HG03354 (cell line): ENCODE measurements around the gene C10orf62.
A peak's percentile ranks its signal among the peaks of the same experiment; 100 is the strongest.
"Not testable (repeated sequence)": the region's sequence is repeated elsewhere in the genome, so short reads cannot be mapped to it uniquely, and the experiment has no call there.

Source experiments
- ATAC-seq: cut with Tn5 transposase; IDR thresholded peaks from one replicate; pipeline ENCODE4 v1.9.1; 2021; ENCODE audit warnings: mild to moderate bottlenecking; ENCODE audit not compliant: unreplicated experiment, poor library complexity, severe bottlenecking

The C10orf62 gene

GRCh38 chr10:97612386-97612785 lies 22.9 kb downstream of the C10orf62 start:
- no peak for ATAC-seq

GRCh38 chr10:97618285-97618684 lies 28.8 kb downstream of the C10orf62 start:
- no peak for ATAC-seq

- ATAC-seq = no peak
These were observed 29.2 kb downstream of the C10orf62 start for GRCh38 chr10:97618733-97619132.

- ATAC-seq = no peak
These were observed 33.8 kb downstream of the C10orf62 start for GRCh38 chr10:97623277-97623676.

- no peak for ATAC-seq
These were observed 38.2 kb downstream of the C10orf62 start for GRCh38 chr10:97627731-97628130.

GRCh38 chr10:97628228-97628627 lies 38.7 kb downstream of the C10orf62 start:
- no peak for ATAC-seq

- no peak for ATAC-seq
These were observed 39.8 kb downstream of the C10orf62 start for GRCh38 chr10:97629289-97629688.

- ATAC-seq = no peak
These were observed 41.6 kb downstream of the C10orf62 start for GRCh38 chr10:97631098-97631497.

GRCh38 chr10:97632949-97633884 lies 43.7 kb downstream of the C10orf62 start, which contains the start of gene MORN4:
MORN4 (minus strand) TSS chr10:97633500; CDS start chr10:97619653, 13,847 bp downstream.
- peak; percentile 99 for ATAC-seq

GRCh38 chr10:97633921-97634320 lies 44.4 kb downstream of the C10orf62 start:
- ATAC-seq = no peak

- ATAC-seq = no peak
These were observed 46.1 kb downstream of the C10orf62 start for GRCh38 chr10:97635577-97635976.

- ATAC-seq = not testable (repeated sequence)
These were observed 49.6 kb downstream of the C10orf62 start for GRCh38 chr10:97639090-97639489.

- ATAC-seq = peak; percentile 98
These were observed 50.8 kb downstream of the C10orf62 start, which contains the start of gene PI4K2A for GRCh38 chr10:97640174-97640867. PI4K2A (plus strand) TSS chr10:97640671; CDS start chr10:97640743, 72 bp downstream.
